Measurements from ENCODE around the gene GPHN. TPM values are rescaled to one million over a fixed set of nuclear protein-coding genes. Genes with fewer than 3 reads are reported as not detected.

Gene GPHN
- total RNA-seq, 1 donor, result 6.5 TPM

DNA sequence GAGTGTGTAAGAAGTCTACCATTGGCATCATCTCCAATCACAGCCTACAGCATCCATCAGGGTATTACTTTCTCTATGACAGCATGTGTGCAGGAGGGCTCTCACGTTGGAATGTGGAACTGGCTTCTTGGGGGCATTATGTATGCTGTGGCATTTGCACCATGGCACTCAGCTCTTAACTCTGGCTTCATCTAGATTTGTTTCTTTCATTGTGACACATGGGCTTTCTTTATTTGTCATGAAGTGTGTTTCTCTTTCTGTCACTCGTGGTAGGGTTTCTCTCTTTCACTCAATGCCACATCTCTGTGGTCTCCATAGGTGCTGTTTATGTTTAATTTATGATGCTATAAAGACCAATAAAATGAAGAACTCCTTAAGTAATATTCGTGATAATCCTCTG lies 490.1 kb downstream of the GPHN start:
- H3K4me3 ChIP-seq (ENCODE audit: low read depth, low read length), result no peak overlapping the region
- no peak for TF ChIP-seq CTCF (IDR thresholded peaks at IDR 0.05; ENCODE audit: insufficient read depth, low read length)
- DNase-seq (ENCODE audit: low read depth), result no peak

GRCh38 chr14:66999978-67000377 lies 492.0 kb downstream of the GPHN start:
- no peak for TF ChIP-seq CTCF (IDR thresholded peaks at IDR 0.05; ENCODE audit: insufficient read depth, low read length)
- DNase-seq (ENCODE audit: low read depth), result no peak
- no peak overlapping the region for H3K4me3 ChIP-seq (ENCODE audit: low read depth, low read length)

GRCh38 chr14:67002994-67003753 lies 495.2 kb downstream of the GPHN start:
- H3K4me3 ChIP-seq (ENCODE audit: low read depth, low read length), result no peak overlapping the region
- no peak for DNase-seq (ENCODE audit: low read depth)
- no peak for TF ChIP-seq CTCF (IDR thresholded peaks at IDR 0.05; ENCODE audit: insufficient read depth, low read length)

- DNase-seq (ENCODE audit: low read depth), result no peak
- H3K4me3 ChIP-seq (ENCODE audit: low read depth, low read length), result no peak overlapping the region
Measured at GRCh38 chr14:67004521-67004920, 496.6 kb downstream of the GPHN start.

GRCh38 chr14:67010602-67011001 lies 502.7 kb downstream of the GPHN start:
- TF ChIP-seq CTCF (IDR thresholded peaks at IDR 0.05; ENCODE audit: insufficient read depth, low read length), result no peak
- no peak for DNase-seq (ENCODE audit: low read depth)
- H3K4me3 ChIP-seq (ENCODE audit: low read depth, low read length), result no peak overlapping the region

More at GRCh38 chr14:67004521-67004920, 496.6 kb downstream of the GPHN start:
- no peak for TF ChIP-seq CTCF (IDR thresholded peaks at IDR 0.05; ENCODE audit: insufficient read depth, low read length)

- H3K4me3 ChIP-seq (ENCODE audit: low read depth, low read length), result no peak overlapping the region
- no peak for DNase-seq (ENCODE audit: low read depth)
- no peak for TF ChIP-seq CTCF (IDR thresholded peaks at IDR 0.05; ENCODE audit: insufficient read depth, low read length)
Measured at GRCh38 chr14:67016856-67017255, 508.9 kb downstream of the GPHN start.

GRCh38 chr14:67018720-67019119 lies 510.8 kb downstream of the GPHN start:
- DNase-seq (ENCODE audit: low read depth), result no peak
- H3K4me3 ChIP-seq (ENCODE audit: low read depth, low read length), result no peak overlapping the region
- TF ChIP-seq CTCF (IDR thresholded peaks at IDR 0.05; ENCODE audit: insufficient read depth, low read length), result no peak

Measured in fibroblast of the aortic adventitia (primary cell).